B cell (primary cell): Measurements from ENCODE around the gene RASA4B.
"Not testable (repeated sequence)": the region's sequence is repeated elsewhere in the genome, so short reads cannot be mapped to it uniquely, and the experiment has no call there.

Experiments
- CTCF ChIP-seq: fragments of 200-600 bp; IDR thresholded peaks from one replicate; pipeline ENCODE4 v1.8.0; 2022; ENCODE audit warnings: antibody characterized with exemption, mild to moderate bottlenecking
- EZH2 ChIP-seq: IDR thresholded peaks from 2 replicates; pipeline ENCODE4 v1.6.1; 2012; ENCODE audit warnings: borderline replicate concordance, low read depth, mild to moderate bottlenecking, moderate library complexity, low read length; ENCODE audit not compliant: insufficient read depth, poor library complexity, severe bottlenecking

GRCh38 chr7:102497308-102497707 is 20.3 kb downstream of the RASA4B start:
- not testable (repeated sequence) for TF ChIP-seq CTCF, EZH2
